Measurements from ENCODE around the gene BRD3.
"Not testable (repeated sequence)": the region's sequence is repeated elsewhere in the genome, so short reads cannot be mapped to it uniquely, and the experiment has no call there.

BRD3 gene

DNA sequence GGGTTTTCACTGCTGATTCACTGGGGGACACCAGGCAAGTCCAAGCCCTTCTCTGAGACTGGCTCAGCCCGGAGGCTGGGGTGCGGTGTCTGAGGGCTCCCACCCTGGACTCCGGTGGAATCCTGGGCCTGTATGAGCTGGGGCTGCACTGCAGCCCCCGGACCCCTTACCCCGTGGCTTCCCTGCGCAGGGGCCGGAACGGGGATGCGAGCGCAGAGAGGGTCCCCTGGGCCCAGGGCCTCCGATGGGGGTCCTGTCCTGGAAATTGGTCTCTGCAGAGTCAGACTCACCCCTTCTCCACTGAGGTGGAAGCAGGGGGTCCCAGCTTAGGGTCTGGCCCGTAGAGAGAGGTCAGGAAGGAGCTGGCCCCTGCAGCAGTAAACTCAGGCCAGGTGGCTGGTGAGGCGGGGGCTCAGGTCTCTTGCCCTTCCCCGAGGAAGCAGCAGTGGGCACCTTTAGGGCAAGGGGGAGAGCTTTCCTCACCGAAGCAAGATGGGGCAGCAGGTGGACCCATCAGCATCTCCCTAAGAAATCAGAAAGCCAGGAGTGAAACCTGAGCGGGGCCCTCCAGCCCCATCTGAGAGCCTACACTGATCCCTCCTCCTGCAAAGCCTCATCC lies 74.1 kb downstream of the BRD3 start:
- no peak for DNase-seq (ENCODE audit: low read depth)

DNA sequence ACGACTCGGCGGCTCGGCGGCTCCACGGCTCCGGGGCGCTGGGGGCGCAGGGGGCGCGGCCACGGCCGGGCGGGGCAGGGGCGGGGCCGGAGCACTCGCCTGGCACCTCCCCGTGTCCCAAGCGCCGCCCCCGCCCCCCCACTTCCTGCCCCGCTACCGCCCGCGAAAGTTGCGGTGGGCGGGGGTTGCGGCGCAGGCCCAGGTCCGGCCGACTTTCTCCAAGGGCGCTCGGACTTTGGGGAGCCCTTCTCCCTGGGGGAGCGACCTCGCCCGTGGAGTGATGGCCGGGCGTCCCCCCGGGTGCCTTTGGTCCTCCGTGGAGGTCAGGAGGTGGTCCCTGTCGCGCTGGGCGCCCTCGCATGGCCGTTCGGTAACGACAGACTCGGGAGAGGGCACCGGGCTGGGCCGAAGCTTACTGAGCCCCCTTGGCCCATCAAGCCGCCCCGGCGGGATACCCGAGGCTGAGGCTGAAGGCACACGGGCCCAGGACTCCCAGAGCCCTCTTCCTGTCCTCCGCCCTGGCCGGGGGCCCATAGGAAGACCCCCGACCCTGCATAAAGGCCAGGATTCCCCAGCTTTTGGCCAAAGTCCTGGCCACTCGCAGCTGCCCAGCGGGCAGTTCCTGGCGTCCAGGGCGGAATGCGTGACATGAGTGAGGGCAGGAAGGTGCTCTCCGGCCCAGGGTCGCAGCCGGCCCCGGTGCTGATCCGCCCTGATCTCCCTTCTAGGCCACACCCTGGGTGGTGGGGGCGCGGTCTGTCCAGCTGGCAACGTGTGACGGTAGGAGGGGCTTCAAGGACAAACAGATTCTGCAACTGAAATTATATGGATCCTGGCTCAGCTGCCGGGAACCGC lies 74.8 kb downstream of the BRD3 start:
- peak; percentile 68 for DNase-seq (ENCODE audit: low read depth)

DNA sequence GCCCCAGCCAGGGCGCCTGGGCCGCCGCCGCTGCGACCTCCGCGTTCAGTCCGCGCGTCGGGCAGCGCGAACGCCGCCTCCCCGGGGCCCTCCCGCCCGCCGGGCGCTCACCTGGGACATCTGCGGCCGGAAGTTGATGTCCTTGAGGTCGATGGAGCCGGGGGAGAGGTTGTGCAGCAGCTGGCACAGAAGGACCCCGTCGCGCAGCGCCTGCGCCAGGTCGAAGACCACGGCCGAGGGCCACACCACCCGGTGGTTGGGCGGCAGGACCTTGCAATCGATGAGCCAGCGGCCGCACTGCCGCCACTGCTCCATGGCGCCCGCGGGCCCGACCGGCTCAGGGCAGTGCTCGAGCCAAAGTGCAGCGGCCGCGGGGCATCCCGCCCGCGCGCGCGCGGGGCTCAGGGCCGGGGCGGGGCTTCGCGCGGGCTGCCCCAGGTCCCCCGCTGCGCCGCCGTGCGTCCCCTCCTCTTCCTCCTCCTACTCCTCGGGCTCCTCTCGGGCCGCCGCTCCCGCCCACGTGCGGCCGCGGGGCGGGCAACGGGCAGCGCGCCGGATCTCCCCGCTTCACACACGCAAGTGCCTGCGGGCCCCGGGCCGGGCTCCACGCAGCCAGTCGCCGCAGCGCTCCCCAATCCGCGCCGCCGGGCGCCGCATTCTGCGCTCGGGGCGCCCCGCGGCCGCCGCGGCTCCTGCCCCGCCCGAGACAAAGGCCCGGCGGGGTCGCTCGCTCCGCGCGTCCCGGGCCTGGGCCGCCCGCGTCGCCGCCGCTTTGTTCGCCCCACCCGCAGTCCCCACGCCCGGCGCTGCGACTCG lies 75.7 kb downstream of the BRD3 start, which contains the start of gene VAV2:
VAV2 (minus strand) TSS at position 361 of the 816 bp plus-strand sequence; CDS start at position 315, 46 bp downstream.
- DNase-seq (ENCODE audit: low read depth): peak; percentile 37

DNA sequence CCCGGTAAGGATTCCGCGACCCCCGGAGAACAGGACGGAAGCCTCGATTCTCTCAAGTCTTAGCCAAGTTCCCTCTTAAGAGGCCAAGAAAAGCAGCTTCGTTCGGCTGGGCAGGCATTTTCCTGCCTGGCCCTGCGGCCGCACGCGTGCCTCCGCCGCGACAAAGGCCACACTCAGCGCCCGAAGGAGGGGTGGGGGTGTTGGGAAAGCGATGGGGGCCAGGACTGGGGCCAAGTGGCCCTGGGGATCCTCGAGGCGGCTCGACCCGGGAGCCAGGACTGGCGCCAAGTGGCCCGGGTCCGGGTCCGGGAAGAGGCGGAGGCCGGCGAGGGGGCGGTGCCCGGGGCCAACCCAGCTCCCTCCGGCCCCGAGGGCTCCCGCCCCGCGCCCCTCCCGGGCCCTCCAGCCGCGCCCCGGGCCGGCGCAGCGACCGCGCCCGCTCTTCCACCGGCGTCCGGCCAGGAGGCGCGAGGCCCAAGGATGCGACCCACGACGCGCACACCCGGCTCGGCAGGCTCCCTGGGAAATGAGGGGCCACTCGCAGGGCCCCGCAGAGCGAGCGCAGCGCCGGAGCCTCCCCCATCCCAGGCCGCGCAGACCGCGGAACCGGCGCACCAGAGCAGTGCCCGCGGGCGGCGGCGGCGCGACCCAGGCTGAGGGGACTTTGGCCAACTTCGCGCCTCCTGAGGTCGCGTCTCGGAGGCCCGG lies 76.5 kb downstream of the BRD3 start:
- DNase-seq (ENCODE audit: low read depth): no peak

DNA sequence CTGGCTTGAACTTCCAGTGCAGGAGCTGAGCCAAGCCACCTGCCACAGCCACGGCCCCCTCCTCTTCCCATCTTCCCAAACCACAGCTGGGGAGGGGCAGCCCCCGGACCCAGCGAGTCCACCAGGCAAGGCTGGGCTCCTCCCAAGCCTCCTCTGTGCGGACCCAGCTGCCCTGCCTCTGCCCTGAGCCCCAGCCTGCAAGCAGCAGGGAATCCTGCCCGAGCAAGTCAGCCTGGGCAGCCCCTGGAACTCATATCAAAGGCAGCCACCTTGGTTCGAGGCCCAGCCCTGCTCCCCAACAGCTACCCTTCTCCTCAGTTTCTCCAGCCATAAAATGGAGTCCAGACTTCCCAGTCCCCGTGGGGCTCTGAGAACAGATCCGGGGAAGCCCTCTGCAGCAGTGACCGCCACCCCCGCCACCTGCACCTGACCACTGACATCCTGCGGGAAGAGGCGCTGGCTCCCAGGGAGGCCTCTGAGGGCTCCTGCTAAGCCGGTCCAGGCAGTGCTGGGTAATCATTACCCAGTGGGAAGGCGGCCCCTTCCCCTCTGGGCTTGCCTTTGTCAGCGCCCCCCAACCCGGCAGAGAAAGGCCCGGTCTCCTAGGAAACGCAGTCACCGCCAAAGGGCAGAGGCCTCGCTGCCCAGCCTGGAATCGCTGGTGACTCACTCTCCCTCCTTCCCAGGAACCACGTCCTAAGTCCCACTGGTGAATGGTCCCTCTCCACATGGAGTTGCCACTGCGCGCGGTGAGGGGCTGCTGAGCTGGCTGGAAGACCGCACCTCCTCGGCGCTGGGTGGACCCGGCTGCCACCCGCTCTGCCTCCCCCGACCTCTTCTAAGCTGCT lies 77.2 kb downstream of the BRD3 start:
- DNase-seq (ENCODE audit: low read depth): no peak

DNA sequence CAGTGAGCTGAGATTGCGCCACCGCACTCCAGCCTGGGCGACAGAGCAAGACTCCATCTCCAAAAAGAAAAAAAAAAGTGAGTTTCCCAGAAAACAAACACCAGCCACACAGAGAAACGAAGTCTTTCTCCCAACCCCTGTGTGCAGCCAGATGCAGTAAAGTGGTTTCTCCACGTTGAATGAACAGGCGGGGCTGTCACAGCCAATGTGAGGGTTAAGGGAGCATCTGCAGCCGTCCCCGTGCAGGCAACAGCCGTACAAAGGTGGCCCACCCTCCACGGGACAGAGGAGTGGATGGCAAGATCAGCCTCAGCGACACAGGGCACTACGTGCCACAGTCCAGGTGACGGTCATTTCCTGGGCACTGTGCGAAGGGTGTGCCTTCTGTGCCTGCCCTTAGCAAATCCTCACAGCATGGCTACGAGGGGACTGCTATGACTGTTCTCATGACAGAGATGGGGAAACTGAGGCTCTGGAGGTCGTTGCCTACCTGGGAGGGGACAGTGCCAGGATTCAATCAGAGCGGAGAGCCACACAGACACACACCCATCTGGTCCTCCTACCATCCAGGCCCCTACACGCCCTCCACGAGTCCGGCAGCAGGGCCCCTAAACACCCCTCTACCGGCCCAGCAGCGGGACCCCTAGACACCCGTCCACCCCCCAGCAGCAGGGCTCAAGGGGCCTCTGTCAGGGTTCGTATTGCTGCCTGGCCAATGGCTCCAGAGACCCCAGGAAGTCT lies 78.0 kb downstream of the BRD3 start:
- DNase-seq (ENCODE audit: low read depth): no peak

DNA sequence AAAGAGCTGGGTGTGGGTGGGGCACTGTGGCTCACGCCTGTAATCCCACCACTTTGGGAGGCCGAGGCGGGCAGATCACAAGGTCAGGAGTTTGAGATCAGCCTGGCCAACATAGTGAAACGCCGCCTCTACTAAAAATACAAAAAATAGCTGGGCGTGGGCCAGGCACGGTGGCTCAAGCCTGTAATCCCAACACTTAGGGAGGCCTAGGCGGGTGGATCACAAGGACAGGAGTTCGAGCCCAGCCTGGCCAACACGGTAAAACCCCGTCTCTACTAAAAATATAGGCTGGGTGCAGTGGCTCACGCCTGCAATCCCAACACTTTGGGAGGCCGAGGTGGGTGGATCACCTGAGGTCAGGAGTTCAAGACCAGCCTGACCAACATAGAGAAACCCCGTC lies 79.1 kb downstream of the BRD3 start:
- DNase-seq (ENCODE audit: low read depth): not testable (repeated sequence)

DNA sequence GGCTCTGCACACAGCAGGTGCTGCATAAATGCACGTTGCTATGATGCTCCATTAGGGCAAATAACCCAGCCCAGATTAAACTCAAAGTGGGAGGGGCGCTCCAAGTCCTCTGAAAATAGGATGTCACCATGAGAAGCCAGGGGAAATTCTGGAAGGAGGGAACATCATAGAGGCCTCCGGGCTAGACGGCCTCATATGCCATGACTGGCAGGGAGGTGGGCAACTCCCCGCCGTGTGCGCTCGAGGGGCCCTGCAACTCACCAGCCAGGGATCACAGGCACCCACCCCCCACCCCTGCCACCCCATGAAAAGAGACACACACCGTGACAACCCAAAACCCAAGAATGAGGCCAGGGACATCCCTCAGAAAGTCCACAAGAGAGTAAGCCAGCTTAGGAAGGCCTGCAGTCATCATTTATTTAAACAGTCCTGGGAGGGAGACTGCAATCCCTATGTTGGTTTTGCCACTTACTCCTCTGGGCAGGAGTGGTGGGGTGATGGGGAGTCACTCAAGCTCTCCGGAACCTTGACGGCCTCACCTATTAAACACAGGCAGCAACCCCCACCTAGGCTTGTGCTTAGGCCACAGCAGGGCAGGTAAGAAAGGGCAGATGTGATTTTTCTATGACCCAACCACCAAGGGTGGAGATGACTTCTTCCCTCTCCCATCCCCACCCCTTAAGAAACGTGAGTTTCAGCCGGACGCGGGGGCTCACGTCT lies 79.7 kb downstream of the BRD3 start:
- DNase-seq (ENCODE audit: low read depth): no peak

DNA sequence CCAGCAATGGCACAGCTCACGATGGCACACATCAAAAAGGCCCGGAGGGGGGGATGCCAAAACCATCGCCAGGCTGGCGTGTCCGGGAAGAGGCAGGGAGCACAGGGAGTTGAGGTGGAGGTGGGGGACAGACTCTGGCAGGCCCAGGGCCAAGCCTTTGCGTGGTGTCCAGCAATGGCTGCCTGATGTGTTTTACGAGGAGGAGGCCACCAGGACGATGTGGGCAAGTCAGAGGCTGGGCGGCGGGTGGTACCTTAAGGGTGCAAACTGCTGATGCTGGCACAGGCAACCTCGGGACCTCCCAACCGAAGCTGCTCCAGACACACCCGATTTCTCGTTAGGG lies 80.4 kb downstream of the BRD3 start:
- DNase-seq (ENCODE audit: low read depth): no peak

DNA sequence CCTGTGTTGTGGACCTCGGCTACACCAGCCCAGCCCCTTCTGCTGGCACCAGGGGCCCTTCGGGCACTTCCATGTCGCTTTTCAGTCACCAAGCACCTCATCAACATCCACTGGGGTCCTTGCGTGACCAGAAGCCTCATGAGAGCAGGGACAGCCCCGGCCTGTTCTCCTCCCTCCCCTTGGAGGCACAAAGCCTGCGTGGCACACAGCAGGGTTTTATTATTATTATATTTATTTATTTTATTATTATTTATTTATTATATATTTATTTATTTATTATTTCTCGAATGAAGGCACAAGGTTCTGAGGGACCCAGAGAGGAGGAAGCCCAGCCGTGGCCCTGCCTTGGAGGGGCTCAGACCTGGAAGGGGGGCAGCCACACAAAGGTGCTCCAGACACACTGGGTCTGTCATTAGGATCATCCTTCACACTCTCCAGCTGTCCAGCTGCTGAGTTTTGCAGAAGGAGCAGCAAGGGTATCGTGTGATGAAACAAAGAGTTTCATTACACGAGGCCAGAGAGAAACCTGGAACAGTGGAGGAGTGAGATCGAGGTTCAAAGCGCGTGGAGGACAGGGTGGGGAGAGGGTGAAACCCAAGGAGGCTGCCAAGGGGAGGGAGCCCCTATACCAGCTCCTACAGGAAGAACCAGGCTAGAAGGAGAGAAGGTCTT lies 80.9 kb downstream of the BRD3 start:
- DNase-seq (ENCODE audit: low read depth): no peak

DNA sequence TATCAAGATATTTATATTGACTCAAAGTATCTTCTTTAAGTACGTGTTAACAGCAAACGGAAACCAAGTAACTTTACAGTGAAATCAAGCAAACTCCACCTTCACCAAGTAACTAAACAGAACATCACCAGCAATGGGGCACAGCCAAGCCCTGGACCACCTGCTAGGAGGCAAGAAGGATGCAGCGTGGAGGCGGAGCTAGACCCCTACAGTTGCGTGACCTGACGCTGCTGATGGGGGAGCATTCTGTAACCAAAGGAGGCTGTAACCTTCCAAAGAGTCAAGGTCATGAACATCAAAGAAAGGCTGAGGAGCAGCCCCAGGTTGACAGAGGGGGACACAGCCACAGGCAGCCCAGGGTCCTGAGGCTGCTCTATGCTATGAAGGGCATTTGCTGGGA lies 81.8 kb downstream of the BRD3 start:
- no peak for DNase-seq (ENCODE audit: low read depth)

DNA sequence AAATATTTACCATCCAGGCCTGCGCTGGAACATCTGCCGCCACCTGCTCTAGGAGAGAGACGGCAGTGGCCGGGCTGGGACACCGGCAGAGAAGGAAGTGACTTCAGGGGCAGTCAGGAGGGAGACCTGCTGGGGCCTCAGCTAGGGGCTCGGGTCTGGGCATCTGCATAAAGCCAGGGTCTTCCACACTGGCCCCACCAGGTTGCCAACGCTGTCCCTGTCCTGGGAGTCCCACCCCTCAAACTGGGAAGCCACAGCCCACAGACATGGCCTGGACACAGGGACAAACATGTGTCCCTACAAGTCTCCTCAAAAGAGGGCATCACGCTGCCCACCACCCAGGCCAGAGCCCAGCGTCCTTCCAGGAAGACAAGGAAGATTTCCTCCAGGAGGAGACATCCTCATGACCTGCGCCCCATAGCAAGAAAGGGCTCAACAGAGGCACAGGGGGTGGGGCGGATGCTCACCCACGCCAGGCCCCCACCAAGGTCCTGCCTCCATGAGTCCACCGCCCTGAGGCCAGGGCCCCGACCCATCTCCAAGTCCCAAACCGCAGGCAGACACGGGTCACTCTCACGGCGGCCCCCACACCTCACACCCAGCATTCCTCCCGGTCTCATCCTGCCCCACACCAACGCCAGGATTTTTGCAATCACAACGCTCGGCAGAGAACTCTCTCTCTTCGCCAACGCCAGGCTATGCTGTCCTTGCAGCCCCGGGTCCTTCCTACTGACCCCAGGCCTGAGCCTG lies 84.7 kb downstream of the BRD3 start:
- DNase-seq (ENCODE audit: low read depth): no peak

DNA sequence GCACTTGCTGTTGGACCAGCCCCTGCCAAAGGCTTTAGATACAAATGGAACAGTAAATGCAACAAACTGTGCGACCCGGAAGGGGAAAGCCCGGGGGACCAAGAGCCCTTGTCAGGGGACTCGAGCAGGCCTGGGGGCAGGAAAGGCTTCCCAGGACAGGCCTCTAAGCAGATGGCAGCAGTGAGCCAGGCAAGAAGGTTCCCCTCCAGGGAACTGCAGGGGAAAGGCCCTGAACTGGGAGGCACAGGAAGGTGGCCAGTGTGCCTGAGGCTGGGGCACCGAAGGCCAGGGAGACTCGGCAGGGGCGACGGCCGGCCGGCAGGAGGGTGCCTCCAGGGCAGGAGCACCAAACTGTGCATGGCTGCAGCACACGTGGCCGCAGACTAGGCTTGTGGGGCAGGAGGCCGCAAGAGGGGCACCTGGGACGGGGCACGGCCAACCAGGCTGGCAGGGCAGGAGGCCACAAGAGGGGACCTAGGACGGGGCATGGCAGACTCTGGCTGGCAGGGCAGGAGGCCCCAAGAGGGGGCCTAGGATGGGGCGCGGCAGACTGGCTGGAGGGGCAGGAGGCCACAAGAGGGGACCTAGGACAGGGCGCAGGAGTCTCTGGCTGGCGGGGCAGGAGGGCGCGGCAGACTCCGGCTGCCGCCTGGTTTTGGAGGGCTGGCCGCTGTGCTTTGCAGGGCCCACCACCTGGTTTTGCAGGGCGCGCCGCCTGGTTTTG lies 85.7 kb downstream of the BRD3 start:
- no peak for DNase-seq (ENCODE audit: low read depth)

DNA sequence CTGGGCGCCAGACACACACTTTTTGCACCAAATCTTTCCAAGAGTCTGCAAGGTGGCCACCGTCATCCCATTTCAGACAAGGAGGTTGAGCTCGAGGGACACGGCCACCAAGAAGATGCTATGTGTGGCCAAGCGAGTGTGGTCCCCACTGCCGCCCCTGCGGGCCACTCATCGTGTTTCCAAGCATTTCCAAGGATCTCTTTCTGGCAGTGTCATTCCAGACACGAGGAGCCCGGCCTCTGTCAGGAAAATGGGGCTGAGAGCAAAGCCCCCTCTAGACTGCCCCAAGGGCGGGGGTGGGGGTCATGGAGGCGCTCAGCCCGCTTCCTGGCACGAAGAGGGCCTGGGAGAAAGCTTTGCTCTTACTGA lies 86.3 kb downstream of the BRD3 start:
- DNase-seq (ENCODE audit: low read depth): no peak

DNA sequence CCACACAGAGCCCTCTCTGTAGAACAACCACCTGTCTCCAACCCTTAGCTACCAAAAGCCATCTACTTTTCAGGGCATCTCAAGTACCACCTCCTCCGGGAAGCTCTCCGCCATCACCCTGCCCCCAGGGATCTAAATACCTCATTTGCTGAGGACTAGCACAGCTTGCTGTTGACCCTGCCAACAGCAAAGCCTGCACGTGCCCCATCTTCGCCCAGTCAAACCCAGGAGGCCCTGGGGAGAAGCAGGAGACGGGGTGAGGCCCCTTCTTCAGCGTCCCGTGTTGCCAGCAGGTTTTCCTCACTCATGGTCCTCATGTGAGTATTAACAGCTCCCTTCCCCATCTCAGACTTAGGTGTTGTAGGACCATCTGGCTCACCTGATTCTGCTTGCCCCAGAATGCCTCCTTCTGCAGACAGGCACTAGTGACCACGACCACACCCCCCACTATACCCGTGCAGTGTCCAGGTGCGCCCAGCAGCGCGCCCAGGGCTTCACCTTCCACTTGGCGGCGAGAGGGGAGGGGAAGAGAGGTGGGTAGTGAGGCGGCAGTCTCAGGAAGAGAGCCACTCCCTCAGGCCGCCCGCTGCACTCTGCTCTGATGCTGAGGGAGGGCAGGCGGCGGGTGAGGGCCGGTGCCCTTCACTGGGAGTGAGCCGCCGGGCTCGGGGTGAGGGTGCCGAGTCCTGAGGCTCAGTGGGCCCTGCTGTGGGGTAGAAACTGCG lies 86.8 kb downstream of the BRD3 start:
- no peak for DNase-seq (ENCODE audit: low read depth)
